Activated T-cell treated with anti-CD3 and anti-CD28 coated beads, Interleukin-2, amount 50 U/mL, for 1 hour (primary cell): ENCODE data around the gene MYF6.

ENCODE experiments used
- DNase-seq: peaks from one replicate; pipeline ENCODE4 v3.0.0-alpha.2; 2020

MYF6 gene

DNA sequence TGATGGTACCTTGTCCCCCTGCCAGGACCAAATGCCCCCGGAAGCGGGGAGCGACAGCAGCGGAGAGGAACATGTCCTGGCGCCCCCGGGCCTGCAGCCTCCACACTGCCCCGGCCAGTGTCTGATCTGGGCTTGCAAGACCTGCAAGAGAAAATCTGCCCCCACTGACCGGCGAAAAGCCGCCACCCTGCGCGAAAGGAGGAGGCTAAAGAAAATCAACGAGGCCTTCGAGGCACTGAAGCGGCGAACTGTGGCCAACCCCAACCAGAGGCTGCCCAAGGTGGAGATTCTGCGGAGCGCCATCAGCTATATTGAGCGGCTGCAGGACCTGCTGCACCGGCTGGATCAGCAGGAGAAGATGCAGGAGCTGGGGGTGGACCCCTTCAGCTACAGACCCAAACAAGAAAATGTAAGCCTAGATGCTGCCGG is 410 bp downstream of the MYF6 start:
- DNase-seq = no peak

DNA sequence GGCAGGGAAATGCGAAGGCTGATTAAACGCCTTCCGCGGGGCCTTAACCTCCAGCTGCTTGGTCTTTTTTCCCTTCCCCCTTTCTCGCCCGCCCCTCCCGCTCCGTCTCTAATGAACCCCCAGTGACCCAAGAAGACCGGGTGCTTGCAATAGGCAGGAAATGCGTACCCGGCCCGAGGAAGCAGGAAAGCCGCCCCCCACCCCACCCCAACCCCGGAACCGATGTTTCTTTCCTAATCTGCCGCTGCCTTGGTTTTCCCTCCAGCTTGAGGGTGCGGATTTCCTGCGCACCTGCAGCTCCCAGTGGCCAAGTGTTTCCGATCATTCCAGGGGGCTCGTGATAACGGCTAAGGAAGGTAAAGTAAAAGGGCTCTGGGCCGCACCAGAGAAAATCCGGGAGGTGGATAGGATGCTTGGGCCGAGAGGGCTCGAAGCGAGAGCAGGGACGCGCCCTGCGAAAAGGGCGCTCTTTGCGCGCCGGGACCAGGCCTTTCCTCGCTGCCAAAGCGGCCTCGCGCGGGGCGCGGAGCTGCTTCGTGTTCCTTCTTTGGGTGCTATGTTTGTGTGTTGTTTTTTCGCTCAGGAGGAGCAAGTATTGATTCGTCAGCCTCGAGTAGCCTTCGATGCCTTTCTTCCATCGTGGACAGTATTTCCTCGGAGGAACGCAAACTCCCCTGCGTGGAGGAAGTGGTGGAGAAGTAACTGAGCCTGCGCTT is 983 bp downstream of the MYF6 start:
- DNase-seq = no peak

DNA sequence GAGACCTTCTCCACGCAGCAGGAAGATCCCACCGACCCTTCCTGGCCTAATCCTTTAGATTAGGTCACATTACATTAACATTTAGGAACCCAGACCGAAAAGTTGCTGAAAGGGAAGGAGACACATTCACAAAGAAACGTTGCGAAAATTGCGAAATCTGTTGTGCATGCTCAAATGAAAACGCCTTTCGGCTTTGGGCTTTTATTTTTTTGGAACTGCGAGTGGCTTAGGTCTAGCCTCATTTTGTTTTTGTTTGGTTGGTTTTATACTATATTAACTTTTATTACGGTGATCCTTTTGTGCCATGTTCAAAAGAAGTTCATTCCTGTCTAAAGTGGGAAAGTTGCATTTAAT is 1.5 kb downstream of the MYF6 start:
- DNase-seq = no peak

DNA sequence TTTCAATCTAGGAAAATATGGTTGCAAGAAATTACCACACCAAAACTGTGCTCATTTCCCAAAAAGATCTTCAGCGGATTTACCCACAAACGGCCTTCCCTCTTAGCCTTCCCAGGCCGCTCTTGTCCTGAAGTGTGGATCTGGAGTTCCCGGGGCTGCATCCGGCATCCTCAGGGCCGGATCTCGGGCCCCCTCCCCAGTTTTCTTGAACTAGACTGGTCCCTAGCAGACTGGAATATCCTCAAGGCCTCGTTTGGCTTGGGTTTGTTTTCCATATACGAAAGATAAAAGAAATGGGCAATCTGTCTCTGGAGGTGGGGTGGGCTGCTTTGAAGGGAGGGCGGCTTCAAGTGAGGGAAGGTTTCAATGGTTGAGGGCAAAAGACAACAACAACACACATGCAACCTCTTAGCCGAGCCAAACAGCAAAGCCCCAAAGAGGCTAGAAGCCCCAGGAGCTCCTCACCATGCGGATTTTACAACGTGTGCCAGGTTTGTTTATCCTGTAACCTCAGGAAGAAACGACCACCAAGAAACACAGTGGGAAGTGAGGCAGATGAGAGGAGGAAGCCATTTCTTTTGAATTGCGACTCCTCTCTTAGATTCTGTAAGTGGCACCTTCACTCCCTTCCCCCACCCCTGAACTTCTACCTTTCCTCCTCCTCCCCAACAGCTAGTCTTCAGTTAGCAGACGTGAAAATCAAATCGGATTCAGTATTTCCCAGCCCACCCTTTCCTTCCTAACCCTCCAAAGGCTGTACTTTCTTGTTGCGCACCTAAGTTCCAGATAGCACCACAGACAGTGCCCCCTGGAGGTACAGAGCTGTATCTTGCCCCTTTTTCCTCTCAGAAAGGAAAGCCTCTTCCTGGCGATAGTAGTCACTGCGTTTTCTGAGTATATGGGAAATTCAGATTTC is 2.6 kb downstream of the MYF6 start:
- no peak for DNase-seq

DNA sequence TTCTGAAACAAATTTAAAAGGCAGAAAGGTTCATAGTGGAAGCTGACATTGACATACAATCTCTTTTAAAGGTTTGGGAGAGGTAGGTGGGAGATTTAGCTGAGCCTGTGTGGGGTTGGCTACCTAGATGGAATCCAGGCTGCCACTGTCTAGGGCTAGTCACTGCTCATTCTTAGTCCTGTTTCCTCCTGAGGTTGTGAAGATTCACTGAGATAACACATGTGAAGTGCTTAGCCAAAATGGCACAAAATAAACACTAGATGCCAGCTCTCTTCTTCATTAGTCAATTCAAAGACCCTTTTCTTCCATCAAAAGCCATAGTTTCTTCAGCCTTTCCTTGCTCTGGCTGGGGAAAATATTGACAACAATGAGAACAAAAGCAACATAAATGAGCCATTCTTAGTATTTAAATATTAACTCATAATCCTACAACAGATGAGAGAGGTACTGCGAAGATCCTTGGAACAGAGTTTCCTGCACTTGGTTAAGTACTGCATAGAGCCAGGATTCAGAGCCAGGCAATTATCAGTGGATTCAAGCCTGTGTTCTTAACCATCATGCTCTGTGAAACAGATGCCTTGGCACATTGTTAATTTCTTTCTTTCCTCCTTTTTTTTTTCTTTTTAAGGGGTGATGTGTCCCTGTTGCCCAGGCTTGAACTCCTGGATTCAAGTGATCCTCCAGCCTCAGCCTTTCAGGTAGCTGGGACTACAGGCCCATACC is 3.5 kb downstream of the MYF6 start:
- no peak for DNase-seq

DNA sequence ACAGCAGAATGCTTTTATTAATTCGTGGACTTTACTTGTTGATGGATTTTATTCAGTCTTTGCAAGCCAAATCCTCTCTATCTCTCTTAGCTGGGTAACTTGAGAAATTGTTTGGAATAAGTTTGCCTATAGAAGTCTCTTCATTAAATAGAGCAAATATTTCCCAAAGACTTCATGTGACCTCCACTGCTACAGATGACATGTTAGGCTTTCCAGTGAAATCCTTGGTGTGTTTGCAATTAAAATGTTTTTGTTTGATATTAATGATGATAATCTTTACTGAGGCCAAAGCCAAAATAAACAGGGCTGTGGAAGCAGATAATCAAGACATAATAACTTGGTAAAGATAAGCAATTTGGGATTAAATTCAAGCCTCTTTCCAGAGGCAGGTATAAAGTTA is 4.4 kb downstream of the MYF6 start:
- DNase-seq = no peak

DNA sequence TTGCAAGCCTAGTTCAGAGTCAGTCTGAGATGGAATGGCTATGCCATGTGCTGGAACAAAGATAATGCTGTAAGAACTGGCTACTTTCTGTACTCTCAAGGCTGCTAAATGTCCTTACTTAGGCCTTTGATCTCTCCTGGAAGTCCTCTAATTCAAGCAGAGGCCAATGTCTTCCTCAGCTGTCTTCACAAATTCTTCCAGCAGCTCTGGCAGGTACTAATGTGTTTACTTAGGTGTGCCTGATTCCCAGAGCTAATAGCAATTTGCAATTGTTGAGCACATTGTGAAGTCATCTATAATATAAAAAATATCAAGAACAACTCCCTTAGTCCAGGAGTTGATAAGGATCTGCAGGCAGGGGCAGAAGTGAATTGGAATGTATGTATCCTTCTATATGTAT is 5.4 kb downstream of the MYF6 start:
- DNase-seq = no peak

DNA sequence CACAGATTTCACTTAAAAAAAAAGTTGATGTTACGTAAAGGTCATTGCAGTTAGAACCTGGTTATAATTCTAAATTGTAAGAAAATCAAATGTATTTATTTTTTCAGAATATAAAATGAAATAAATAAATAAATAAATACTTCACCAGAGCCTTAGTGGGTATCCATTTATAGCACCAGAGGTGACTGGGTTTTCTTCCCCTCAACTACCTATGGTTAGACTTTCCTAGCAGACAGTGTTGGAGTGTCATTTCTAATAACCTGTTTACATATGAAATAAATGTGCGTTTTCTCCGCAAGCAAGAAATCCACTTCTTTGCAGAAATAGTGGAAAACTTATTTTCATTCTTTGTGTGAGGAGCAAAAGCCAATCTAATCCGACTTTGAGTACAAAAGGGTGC is 6.0 kb downstream of the MYF6 start:
- DNase-seq = no peak

DNA sequence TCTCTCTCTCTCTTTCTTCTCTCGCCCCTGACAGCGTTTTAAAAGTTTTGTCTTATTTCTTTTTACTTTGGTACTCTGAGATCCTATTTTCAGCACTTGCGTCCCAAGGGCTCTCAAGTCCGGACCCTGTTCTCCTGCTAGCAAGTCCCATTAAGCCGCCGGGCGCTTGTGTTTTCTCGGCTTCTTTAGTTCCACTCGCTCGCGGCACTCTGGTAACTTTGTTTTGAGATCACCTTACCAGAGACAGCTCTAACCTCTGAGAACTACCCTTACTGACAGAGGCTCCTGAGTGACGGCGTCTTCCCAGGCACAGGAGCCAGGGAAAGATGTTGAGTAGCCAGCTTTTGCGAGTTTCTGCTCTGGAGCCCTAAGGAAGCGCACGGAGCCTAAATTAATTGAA is 6.6 kb downstream of the MYF6 start:
- no peak for DNase-seq

DNA sequence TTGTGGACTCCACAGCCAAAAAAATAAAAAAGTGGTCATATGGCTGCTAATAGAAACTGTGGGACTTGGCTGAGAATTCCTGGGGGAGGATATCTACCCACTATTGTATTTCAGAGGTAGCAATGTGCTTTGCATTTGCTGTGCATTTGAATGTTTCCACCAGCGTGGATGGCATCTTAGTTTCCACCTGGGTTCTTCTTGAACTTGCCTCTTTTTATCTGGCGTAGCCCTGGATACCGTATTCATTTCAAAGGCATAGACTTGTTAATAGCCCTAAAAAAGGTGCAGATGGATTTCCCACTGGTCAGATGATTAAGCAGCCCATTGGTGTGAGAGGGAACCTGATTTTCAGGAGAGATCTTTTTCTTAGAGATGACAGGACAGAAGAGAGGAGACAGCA is 7.4 kb downstream of the MYF6 start:
- DNase-seq = no peak

DNA sequence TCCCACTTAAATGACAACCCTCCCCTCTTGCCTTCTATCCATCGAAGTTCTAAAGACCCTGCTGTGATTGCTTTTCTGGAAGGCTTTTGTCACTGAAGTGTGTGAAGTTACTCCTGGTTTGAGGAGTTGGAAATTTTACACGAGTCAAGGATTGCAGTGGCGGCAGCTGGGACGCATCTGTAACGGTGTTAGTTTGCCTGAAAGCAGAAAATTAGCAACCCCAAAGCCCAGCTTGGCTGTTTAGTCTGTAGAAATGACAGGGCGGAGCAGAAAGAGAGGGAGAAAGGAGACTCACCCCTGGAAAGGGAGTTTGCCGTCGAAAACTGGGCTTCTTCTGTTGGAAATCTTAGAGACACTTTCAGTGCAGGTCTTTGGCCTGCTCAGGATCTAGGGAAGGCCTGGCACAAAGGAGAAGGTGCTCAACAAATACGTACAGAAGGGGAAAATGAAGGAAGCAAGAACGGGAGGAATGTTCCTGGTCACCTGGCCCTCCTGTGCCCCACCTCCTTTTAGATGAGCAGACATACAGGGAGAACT is 8.3 kb downstream of the MYF6 start:
- no peak for DNase-seq

DNA sequence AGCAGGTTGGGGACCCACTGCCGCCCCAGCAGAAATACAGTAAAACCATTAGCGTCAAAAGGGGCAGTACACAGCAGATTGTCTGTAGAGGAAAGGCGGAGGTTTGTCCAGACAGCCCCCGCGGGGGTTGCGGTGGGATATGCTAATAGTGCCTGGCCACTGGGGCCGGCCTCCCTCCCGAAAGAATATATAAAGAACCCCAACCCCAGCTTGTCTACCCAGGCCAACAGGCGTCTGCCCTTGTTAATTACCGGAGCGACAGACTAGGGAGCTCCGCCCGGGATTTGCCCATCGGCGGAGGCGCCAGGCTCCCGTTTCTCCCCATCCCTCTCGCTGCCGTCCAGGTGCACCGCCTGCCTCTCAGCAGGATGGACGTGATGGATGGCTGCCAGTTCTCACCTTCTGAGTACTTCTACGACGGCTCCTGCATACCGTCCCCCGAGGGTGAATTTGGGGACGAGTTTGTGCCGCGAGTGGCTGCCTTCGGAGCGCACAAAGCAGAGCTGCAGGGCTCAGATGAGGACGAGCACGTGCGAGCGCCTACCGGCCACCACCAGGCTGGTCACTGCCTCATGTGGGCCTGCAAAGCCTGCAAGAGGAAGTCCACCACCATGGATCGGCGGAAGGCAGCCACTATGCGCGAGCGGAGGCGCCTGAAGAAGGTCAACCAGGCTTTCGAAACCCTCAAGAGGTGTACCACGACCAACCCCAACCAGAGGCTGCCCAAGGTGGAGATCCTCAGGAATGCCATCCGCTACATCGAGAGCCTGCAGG is 9.4 kb downstream of the MYF6 start, which contains the start of gene MYF5:
Gene MYF5, plus strand, starts transcription at position 217 of the 774 bp plus-strand sequence. Its CDS starts 152 bp downstream, at position 369.
- no peak for DNase-seq

DNA sequence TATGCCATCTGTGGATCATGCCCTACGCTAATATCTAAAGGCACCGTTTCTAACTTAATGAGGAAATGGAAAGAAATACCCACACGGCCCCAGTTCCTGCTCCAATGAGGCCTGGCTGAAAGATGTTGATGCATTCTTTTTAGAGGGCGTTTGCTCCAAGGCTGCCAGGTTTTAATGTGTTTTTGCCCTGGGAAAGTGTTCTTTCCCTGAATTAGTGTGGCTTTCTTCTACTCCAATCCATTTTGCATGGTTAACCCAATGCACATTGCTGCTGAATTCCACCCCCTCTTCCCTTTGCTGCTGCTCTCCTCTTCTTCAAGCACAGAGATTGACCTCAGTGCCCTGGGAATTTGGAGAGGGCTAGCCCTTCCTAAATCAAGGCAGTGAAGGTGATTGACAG is 10.4 kb downstream of the MYF6 start:
- DNase-seq = no peak

DNA sequence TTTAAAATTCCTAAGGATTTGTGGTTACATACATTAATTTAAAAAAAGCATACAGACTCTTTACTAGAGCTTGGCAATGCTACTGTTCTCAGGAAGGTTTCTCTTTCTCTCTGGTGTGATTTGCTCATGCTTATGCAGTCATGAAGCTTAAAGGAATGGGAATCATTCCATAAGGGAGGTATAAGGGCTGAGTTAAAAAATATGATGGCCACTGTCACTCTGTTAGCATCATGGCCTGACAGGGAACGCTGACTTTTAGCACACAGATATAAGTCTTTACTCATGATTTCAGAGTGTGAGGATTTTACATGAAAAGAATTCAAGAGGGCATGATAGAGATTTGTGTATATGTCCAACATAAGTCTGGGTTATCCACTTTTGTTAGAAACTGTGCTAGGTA is 13.1 kb downstream of the MYF6 start:
- no peak for DNase-seq

DNA sequence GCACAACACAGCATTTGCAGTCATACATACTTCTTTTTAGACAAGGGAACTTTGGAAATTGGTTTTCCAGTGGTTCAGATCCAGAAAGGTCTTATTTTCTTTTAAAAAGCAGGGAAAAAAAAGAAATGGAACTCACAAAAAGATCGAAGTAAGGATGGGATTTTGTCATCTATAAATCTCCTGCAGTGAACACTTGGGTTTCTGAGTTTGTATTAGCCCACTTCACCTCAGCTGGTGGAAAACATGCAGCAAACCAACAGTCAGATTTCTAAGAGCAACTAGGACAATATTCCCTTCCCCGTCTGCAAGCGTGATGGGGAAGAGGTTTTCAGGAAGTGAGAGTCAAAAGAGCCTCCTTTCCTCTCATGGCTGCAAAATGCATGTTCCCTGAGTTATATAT is 13.9 kb downstream of the MYF6 start:
- no peak for DNase-seq

DNA sequence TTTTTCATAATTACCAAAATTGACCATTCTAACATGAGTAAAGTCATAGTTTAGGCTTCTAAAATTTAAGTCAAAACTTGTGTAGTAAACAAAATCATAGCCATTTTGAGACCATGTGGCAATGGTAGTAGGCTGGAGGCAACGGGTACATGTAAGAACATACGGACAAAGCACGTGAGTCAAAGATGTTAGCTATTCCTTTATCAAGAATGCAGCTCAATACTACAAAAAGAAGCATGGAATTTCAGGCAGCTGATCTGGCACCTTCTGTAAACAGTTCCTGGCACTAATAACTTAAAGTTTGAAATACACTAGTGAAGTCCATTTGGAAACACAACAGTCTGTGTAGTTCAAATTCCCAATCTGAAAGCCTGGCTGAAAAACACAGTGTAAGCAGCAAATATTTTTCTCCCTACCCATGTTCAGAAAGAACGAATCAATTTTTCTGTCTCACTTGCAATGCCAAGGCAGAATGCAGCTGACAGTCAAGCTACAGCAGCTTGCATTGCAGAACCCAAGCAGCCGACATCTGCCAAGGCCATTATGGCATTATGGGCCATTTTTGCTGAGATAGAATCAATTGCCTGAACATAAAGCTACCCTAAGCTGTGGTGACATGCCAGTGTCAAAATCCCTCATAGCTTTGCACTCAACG is 38.5 kb downstream of the MYF6 start:
- no peak for DNase-seq

DNA sequence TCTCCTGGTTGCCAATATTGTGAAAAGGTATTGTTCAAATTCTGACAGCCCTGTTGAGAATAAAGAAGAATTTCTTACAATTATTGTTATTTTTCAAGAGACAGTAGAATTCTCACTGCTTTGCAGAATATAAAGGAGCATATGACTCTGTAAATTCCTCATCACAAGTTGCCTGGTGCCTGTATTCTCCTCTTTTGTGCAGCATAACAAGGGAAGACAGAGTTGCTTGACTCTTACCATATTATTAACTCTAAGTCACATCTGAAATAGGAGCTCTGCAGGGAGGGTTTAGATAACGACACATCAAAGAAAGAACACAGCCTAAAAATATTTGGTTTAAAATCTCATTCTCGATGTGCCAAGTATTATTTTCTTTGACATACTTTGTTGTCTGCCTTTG is 40.4 kb downstream of the MYF6 start:
- DNase-seq = no peak

DNA sequence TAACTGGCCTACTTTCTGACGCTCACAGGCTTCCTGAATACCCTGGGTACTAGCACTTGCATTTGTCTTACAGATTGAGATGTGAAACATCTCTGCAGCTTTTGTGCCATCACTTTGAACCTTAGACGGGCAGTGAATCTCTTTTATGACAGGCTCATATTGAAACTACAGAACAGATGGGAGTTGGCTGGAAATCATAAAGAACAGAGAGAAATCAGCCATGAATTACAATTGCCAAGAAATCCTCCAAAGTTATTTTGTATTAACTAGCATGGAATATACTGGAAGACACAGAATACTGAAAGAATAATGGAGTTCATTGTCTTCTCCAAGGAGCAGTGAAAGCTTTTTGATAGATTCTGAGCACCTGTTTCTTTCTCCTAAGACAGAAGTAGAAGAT is 42.0 kb downstream of the MYF6 start:
- no peak for DNase-seq

DNA sequence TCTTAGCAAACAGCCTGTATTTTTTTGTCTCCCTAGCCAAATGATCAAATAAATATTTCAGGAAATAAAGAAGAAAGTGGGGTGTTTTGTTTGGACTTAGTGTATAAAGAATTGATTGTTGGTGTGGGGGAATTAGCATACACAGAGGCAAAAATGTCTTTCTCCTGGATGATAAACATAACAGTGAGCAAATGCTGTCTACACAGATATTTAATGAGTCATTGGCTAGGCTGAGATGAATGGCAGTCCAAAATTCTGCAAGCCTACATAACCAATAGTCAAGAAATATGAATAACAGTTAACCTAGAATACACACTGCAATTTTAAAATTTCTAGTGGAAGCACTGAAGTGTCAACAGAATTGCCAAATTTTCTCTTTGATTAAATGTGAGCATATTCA is 45.0 kb downstream of the MYF6 start:
- DNase-seq = no peak

DNA sequence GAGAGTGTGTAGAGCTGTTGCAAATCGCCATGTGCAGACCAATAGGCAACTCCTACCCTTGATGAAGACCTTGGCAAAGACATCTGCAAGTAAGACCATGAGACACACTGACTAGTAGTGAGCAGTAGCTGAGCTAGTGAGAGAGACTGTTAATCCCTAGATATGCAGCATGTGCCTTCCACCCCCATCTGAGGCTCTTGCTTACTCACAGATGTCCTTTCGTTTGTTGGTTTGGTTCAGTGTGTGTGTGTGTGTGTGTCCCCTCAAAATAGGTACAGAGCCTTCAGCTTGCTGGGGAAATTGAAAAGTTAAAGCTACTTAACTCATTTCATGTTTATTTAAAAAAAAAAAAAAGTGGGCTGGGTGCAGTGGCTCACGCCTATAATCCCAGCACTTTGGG is 46.8 kb downstream of the MYF6 start:
- DNase-seq = no peak

DNA sequence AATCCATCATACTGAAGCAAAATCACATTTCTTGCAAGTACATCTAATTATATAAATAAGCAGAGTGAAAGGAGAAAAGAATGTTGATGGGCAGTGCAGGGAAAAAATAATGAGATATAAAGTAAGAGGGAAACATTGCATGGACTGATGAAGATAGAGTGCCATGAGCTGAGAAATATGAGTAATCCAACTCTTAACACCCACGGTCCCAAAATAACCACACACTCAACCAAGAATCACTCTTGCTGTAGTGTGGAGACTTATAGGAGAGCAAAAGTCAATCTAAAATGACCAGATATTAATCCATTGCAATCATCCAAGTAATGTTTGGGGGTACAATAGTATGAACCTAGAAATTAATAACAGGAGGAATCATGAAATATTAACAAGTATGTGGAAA is 49.4 kb downstream of the MYF6 start:
- DNase-seq = no peak
